ENCODE measurements around the gene HMGCLL1.

HMGCLL1 gene

GRCh38 chr6:55578537-55579363 lies at the start of gene HMGCLL1:
TSS of gene HMGCLL1 (minus strand) at chr6:55579192. CDS start at chr6:55579055, 137 bp downstream.
- peak; percentile 2 for DNase-seq (ENCODE audit: low spot score)

- no peak for DNase-seq (ENCODE audit: low spot score)
These were observed 43.0 kb upstream of the HMGCLL1 start for GRCh38 chr6:55621993-55622392.

- no peak for DNase-seq (ENCODE audit: low spot score)
These were observed 42.3 kb upstream of the HMGCLL1 start for GRCh38 chr6:55621244-55621643.

- no peak for DNase-seq (ENCODE audit: low spot score)
These were observed 38.3 kb upstream of the HMGCLL1 start for GRCh38 chr6:55617272-55617671.

GRCh38 chr6:55604021-55604420 lies 25.0 kb upstream of the HMGCLL1 start:
- DNase-seq (ENCODE audit: low spot score), result no peak

GRCh38 chr6:55601120-55601519 lies 22.1 kb upstream of the HMGCLL1 start:
- DNase-seq (ENCODE audit: low spot score), result no peak

GRCh38 chr6:55594442-55594841 lies 15.4 kb upstream of the HMGCLL1 start:
- DNase-seq (ENCODE audit: low spot score), result no peak

GRCh38 chr6:55584654-55585354 lies 5.8 kb upstream of the HMGCLL1 start:
- no peak for DNase-seq (ENCODE audit: low spot score)

- no peak for DNase-seq (ENCODE audit: low spot score)
These were observed 2.2 kb downstream of the HMGCLL1 start for GRCh38 chr6:55576811-55577210.

- DNase-seq (ENCODE audit: low spot score), result no peak
These were observed 4.4 kb downstream of the HMGCLL1 start for GRCh38 chr6:55574556-55574955.

- DNase-seq (ENCODE audit: low spot score), result no peak
These were observed 9.4 kb downstream of the HMGCLL1 start for GRCh38 chr6:55569638-55570037.

GRCh38 chr6:55568808-55569439 lies 10.1 kb downstream of the HMGCLL1 start:
- no peak for DNase-seq (ENCODE audit: low spot score)

GRCh38 chr6:55567558-55567957 lies 11.4 kb downstream of the HMGCLL1 start:
- DNase-seq (ENCODE audit: low spot score), result no peak

- no peak for DNase-seq (ENCODE audit: low spot score)
These were observed 12.8 kb downstream of the HMGCLL1 start for GRCh38 chr6:55566036-55566710.

GRCh38 chr6:55562318-55562717 lies 16.7 kb downstream of the HMGCLL1 start:
- DNase-seq (ENCODE audit: low spot score), result no peak

- no peak for DNase-seq (ENCODE audit: low spot score)
These were observed 18.6 kb downstream of the HMGCLL1 start for GRCh38 chr6:55560290-55560885.

- DNase-seq (ENCODE audit: low spot score), result no peak
These were observed 21.8 kb downstream of the HMGCLL1 start for GRCh38 chr6:55557146-55557545.

GRCh38 chr6:55545791-55546190 lies 33.2 kb downstream of the HMGCLL1 start:
- DNase-seq (ENCODE audit: low spot score), result no peak

GRCh38 chr6:55543633-55544309 lies 35.2 kb downstream of the HMGCLL1 start:
- DNase-seq (ENCODE audit: low spot score), result no peak

- no peak for DNase-seq (ENCODE audit: low spot score)
These were observed 38.0 kb downstream of the HMGCLL1 start for GRCh38 chr6:55541024-55541423.

GRCh38 chr6:55536391-55536956 lies 42.5 kb downstream of the HMGCLL1 start:
- DNase-seq (ENCODE audit: low spot score), result no peak
